MCF 10A (cell line): Measurements from ENCODE around the gene CCDC39. TPM values are rescaled to one million over a fixed set of nuclear protein-coding genes. Genes with fewer than 3 reads are reported as not detected.

ENCODE experiments used
- BruUV-seq: library from RNA; stranded (reverse); fragments of 400-500 nt; replicated peaks from 2 replicates; lab custom pipeline; 2021; lab: Mats Ljungman, UMichigan
- CTCF ChIA-PET: fragments of 300-600 bp; sonication (Branson Sonifier 250); formaldehyde crosslinking; extraction: SDS; loops from one replicate; lab custom pipeline; 2021; ENCODE audit warnings: antibody characterized with exemption, inconsistent platforms; lab: Yijun Ruan, JAX
- POLR2A ChIA-PET: fragments of 300-600, 350-650 bp; sonication (Branson Sonifier 250); formaldehyde crosslinking; extraction: SDS; loops from one replicate; lab custom pipeline; 2020; ENCODE audit warnings: antibody characterized with exemption, inconsistent platforms; lab: Yijun Ruan, JAX
- DNase-seq: peaks from one replicate; pipeline ENCODE4 v3.0.0-alpha.2; 2018; ENCODE audit not compliant: unreplicated experiment
- H3K27ac Mint-ChIP-seq: one replicate; pipeline ENCODE4 v1.8.0; 2022; ENCODE audit warnings: mild to moderate bottlenecking, low read depth, mixed read lengths; ENCODE audit not compliant: unreplicated experiment
- H3K27me3 Mint-ChIP-seq: one replicate; pipeline ENCODE4 v1.8.0; 2022; ENCODE audit warnings: mixed read lengths; ENCODE audit not compliant: insufficient read depth, unreplicated experiment
- H3K36me3 Mint-ChIP-seq: one replicate; pipeline ENCODE4 v1.8.0; 2022; ENCODE audit warnings: mild to moderate bottlenecking, moderate library complexity, mixed read lengths; ENCODE audit not compliant: insufficient read depth, unreplicated experiment
- H3K4me1 Mint-ChIP-seq: one replicate; pipeline ENCODE4 v1.8.0; 2022; ENCODE audit warnings: mixed read lengths; ENCODE audit not compliant: insufficient read depth, unreplicated experiment
- H3K4me3 Mint-ChIP-seq: one replicate; pipeline ENCODE4 v1.8.0; 2022; ENCODE audit warnings: mild to moderate bottlenecking, moderate library complexity, mixed read lengths; ENCODE audit not compliant: unreplicated experiment
- H3K9me3 Mint-ChIP-seq: one replicate; pipeline ENCODE4 v1.8.0; 2022; ENCODE audit warnings: mixed read lengths; ENCODE audit not compliant: unreplicated experiment
- CTCF ChIP-seq: fragments of 200-600 bp; IDR thresholded peaks from one replicate; pipeline ENCODE4 v1.8.0; 2022; ENCODE audit warnings: antibody characterized with exemption, mild to moderate bottlenecking; ENCODE audit not compliant: unreplicated experiment
- intact Hi-C: fragments of 100-400 bp; cut with micrococcal nuclease; formaldehyde crosslinking; loops from 2 replicates; pipeline ENCODE4 v1.14.1; 2022
- total RNA-seq: library from RNA; stranded (reverse); gene quantifications from 2 replicates; pipeline ENCODE4 v1.2.3, GENCODE V29; 2022

CCDC39 gene
- total RNA-seq, 1 experiment from 2014 or later = not detected

DNA sequence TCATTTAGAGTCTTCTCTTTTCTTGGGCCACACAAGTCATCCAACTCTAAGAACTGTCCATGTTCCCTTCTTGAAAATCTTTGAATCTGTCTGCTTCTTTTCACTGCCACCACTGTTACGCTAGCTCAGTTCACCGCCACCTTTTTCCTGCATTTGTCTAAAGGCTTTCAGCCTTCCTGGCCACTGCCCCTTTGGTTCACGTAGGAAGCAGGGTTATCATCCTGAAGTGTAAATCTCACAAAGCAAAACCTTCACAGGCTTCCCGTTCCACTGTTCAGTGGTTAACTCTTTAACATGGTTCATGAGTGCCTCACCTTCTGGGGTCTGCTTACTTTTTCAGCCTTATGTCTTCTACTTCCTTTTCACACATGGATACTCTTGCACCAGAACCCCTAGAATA lies 26.3 kb upstream of the CCDC39 start:
- H3K4me1 Mint-ChIP-seq = peaks cover 26% of the 10 kb centered on the region
- H3K27me3 Mint-ChIP-seq = no peaks in the 10 kb centered on the region
- no TSS peak for BruUV-seq
- peak overlapping the region; percentile 91 for H3K27ac Mint-ChIP-seq
- H3K9me3 Mint-ChIP-seq = no peaks in the 10 kb centered on the region
- POLR2A ChIA-PET = interaction anchor here (1.2 kb wide), 1 partner anchor 9 kb away, joined by 3 read pairs; no protein-coding TSS in a partner anchor
- intact Hi-C loops = no loop called here
- DNase-seq = no peak
- H3K36me3 Mint-ChIP-seq = no peaks in the 10 kb centered on the region
- TF ChIP-seq CTCF = no peak
- CTCF ChIA-PET = interaction anchor here (1.0 kb wide), 1 partner anchor 61 kb away, joined by 4 read pairs; no protein-coding TSS in a partner anchor
- H3K4me3 Mint-ChIP-seq = no peak overlapping the region

- no peaks in the 10 kb centered on the region for H3K9me3 Mint-ChIP-seq
- peak overlapping the region; percentile 91 for H3K27ac Mint-ChIP-seq
- H3K4me1 Mint-ChIP-seq = peaks cover 30% of the 10 kb centered on the region
- H3K4me3 Mint-ChIP-seq = no peak overlapping the region
- no TSS peak for BruUV-seq
- H3K36me3 Mint-ChIP-seq = no peaks in the 10 kb centered on the region
- intact Hi-C loops = loop anchor here (5.0 kb wide), 1 partner anchor 58 kb away; no protein-coding TSS in a partner anchor
- H3K27me3 Mint-ChIP-seq = no peaks in the 10 kb centered on the region
- DNase-seq = peak; percentile 71
- ChIA-PET POLR2A (interaction anchor here (0.6 to 1.0 kb wide), 5 partner anchors 8 to 547 kb away, joined by 3 to 8 read pairs (median 5); partner anchors contain the start of gene FXR1), CTCF (interaction anchor here (1.0 kb wide), 1 partner anchor 20 kb away, joined by 5 read pairs; no protein-coding TSS in a partner anchor)
- TF ChIP-seq CTCF = no peak
These were observed 25.2 kb upstream of the CCDC39 start for GRCh38 chr3:180704532-180704931.

GRCh38 chr3:180700941-180701340 lies 21.7 kb upstream of the CCDC39 start:
- no peak for TF ChIP-seq CTCF
- intact Hi-C loops = loop anchor here (5.0 kb wide), 1 partner anchor 61 kb away; no protein-coding TSS in a partner anchor
- BruUV-seq = no TSS peak
- CTCF ChIA-PET = interaction anchor here (0.6 to 1.8 kb wide), 3 partner anchors 11 to 478 kb away, joined by 3 to 7 read pairs (median 5); no protein-coding TSS in a partner anchor
- peak overlapping the region; percentile 15 for H3K4me3 Mint-ChIP-seq
- POLR2A ChIA-PET = interaction anchor here (0.7 to 1.9 kb wide), 6 partner anchors 49 to 212 kb away, joined by 3 to 21 read pairs (median 4); partner anchors contain the start of gene FXR1
- peaks cover 37% of the 10 kb centered on the region for H3K4me1 Mint-ChIP-seq
- H3K9me3 Mint-ChIP-seq = no peaks in the 10 kb centered on the region
- DNase-seq = peak; percentile 61
- peak overlapping the region; percentile 80 for H3K27ac Mint-ChIP-seq
- no peaks in the 10 kb centered on the region for H3K27me3 Mint-ChIP-seq
- H3K36me3 Mint-ChIP-seq = no peaks in the 10 kb centered on the region

DNA sequence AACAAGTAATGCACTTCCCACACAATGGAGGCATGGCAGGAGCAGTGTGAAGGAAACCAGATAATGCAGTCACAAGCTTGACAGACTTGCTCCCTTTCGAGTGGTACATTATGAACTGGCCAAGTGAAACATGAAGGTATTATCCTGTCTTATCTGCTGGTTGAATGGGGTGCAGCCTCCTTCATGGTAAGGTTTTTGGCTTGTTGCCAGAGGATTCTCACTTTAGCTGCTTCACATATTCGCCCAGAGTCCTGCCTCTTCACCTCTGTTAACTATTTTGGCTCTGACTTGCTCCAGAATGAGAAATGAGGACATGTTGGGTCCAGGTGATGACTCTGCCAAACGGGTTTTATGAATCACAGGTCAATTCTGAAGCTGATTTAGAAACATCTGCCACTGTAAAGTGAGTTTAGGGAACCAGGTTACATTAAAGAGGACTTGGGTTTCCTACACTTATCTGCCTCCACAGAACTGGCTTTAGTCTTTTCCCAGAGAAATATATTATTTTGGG lies 19.5 kb upstream of the CCDC39 start:
- Mint-ChIP-seq H3K4me3 (no peak overlapping the region), H3K4me1 (peaks cover 30% of the 10 kb centered on the region), H3K36me3 (peaks cover 6% of the 10 kb centered on the region), H3K27me3 (no peaks in the 10 kb centered on the region), H3K27ac (no peak overlapping the region), H3K9me3 (no peaks in the 10 kb centered on the region)
- DNase-seq = peak; percentile 19
- ChIA-PET CTCF (interaction anchor here (0.6 to 2.0 kb wide), 7 partner anchors 18 to 285 kb away, joined by 3 to 9 read pairs (median 4); no protein-coding TSS in a partner anchor), POLR2A (interaction anchor here (0.7 to 2.1 kb wide), 4 partner anchors 9 to 83 kb away, joined by 3 to 10 read pairs (median 4); no protein-coding TSS in a partner anchor)
- BruUV-seq = no TSS peak
- TF ChIP-seq CTCF = no peak
- intact Hi-C loops = loop anchor here (10.0 kb wide), 1 partner anchor 286 kb away; the partner anchor contains the start of gene DNAJC19
